DOHH2 (cell line): ENCODE results near the gene RAB20.

Experiments used
- EZH2phosphoT487 ChIP-seq: fragments of 200-600 bp; sonication (generic); IDR thresholded peaks from 2 replicates; pipeline ENCODE4 v1.6.1; 2017; ENCODE audit warnings: borderline replicate concordance, mild to moderate bottlenecking, antibody characterized with exemption, low read length, moderate library complexity, mixed read lengths
- TF ChIP-seq, protein P1 (sequence below): fragments of 200-600 bp; sonication (generic); IDR thresholded peaks from one replicate; pipeline ENCODE4 v1.5.1; 2014; ENCODE audit warnings: antibody characterized with exemption, mild to moderate bottlenecking, low read depth, low read length; ENCODE audit not compliant: poor library complexity, severe bottlenecking

- TF ChIP-seq, protein P1, sequence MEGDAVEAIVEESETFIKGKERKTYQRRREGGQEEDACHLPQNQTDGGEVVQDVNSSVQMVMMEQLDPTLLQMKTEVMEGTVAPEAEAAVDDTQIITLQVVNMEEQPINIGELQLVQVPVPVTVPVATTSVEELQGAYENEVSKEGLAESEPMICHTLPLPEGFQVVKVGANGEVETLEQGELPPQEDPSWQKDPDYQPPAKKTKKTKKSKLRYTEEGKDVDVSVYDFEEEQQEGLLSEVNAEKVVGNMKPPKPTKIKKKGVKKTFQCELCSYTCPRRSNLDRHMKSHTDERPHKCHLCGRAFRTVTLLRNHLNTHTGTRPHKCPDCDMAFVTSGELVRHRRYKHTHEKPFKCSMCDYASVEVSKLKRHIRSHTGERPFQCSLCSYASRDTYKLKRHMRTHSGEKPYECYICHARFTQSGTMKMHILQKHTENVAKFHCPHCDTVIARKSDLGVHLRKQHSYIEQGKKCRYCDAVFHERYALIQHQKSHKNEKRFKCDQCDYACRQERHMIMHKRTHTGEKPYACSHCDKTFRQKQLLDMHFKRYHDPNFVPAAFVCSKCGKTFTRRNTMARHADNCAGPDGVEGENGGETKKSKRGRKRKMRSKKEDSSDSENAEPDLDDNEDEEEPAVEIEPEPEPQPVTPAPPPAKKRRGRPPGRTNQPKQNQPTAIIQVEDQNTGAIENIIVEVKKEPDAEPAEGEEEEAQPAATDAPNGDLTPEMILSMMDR: no peak
- TF ChIP-seq EZH2phosphoT487: no peak
These were observed 85.8 kb downstream of the RAB20 start for GRCh38 chr13:110475550-110476219.
